Caki2 (cell line): ENCODE results near the gene PSRC1. TPM values are rescaled to one million over a fixed set of nuclear protein-coding genes. Genes with fewer than 3 reads are reported as not detected.
"Not testable (repeated sequence)": the region's sequence is repeated elsewhere in the genome, so short reads cannot be mapped to it uniquely, and the experiment has no call there.

Experiments used
- DNase-seq: peaks from one replicate; pipeline ENCODE4 v3.0.0-alpha.2; 2015; ENCODE audit warnings: low read depth
- in situ Hi-C: cut with HindIII; loops from 2 replicates; pipeline ENCODE4 v1.10.0; 2016; ENCODE audit warnings: low sequenced_read_pairs, low pct_unique_long_range_greater_than_20kb, mixed read lengths
- total RNA-seq: library from RNA; depleted of rRNA; stranded (reverse); fragments of >200 nt; shearing (Covaris generic); gene quantifications from 2 replicates; pipeline ENCODE4 v1.2.3, GENCODE V29; 2014; ENCODE audit warnings: low replicate concordance

The PSRC1 gene
- total RNA-seq, 1 experiment from 2014 or later, result 27.6 TPM

DNA sequence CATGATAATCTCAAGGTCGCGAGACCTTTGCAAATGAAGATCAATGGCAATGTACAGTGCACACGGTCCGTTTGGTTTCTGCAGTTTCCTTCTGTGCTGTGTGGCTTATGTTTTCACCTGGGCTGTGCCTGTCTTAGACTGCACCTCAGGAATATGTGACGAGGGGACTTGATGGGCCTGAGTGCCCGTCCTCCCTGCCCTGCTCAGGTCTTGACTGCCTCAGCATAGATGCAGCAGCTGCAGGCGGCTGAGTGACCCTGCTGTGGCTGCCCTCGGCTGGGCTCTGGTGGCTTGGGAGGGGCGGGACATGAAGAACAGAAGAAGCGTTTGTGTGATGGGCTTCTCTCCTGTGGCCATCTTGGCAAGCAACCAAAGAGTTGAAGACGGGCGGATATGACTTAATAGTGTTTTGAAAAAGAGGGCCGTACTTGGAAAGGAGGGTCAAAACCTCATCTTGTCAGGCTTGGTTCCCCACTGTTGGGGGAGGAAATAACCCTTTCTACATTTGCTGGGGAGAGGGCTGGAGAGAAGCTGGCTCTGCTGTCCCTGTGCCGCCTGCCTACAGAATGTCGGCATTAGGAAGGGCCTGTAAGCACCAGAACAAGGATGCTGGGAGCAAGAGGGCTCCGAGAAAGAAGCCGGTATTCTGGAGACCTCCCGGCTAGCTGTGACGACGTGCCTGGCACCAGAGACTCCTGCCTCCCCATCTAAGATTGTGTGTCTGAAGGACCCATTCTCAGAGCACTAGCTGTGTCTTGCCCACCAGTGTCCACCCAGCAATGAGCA is 16.8 kb upstream of the PSRC1 start:
- no peak for DNase-seq
- in situ Hi-C loops, result no loop called here

DNA sequence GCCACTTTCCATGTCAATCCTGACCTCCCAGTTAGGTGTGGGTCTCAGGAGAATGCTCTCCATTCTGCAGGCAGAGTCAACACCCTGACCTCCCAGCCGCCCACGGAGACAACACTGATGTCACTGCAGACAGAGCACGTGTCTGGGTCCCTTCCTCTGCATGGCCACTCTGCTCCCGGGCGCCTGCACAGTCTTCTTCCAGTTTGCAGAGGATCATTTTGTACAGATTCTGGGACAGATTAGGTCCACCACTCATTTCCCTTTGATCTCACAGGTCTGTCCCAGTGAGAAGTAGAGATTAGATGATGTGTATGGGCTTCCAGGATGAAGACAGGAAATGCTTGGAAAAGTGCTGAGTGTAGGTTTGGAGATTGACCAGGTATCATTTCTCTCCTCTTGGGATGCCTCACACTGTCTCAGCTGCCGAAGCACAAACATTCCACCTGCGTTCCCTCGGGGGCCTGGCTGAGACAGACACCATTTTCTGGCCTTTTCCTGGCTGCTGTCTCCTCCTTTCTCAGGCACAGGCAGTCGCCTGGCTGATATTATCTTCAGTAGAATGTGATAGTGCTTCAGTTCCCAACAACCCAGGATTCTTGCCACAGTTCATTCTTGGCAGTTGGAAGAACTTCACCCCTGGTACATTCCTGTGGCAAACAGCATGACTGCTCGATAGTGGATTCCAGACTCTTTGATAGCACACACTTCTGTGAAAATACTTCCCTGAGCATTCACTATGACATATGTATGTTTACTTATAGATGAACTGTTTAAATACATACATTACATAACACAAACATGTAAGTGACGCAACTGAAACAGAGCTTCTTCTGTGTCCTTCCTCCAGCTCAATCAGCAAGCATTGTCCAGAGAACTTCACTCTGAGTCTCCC is 16.0 kb upstream of the PSRC1 start:
- DNase-seq, result no peak
- in situ Hi-C loops, result no loop called here

DNA sequence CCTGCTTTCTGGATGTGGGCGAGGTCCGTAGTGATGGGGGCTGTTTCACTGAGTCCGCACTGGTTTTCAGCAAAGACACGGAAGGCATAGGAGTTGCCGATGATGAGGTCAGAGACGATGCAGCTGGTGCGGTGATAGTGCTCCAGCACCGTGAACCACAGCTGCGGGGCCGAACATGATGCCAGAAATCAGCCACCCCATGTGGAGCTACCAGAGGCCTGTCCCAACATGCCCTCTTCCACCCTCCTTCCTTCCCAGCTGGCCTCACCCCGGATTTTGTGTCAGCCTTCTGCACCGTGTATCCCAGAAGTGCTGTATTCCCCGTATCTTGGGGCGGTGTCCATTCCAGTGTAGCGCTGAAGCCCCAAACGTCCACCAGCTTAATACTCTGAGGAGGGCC is 13.8 kb upstream of the PSRC1 start:
- DNase-seq, result no peak
- in situ Hi-C loops, result no loop called here

DNA sequence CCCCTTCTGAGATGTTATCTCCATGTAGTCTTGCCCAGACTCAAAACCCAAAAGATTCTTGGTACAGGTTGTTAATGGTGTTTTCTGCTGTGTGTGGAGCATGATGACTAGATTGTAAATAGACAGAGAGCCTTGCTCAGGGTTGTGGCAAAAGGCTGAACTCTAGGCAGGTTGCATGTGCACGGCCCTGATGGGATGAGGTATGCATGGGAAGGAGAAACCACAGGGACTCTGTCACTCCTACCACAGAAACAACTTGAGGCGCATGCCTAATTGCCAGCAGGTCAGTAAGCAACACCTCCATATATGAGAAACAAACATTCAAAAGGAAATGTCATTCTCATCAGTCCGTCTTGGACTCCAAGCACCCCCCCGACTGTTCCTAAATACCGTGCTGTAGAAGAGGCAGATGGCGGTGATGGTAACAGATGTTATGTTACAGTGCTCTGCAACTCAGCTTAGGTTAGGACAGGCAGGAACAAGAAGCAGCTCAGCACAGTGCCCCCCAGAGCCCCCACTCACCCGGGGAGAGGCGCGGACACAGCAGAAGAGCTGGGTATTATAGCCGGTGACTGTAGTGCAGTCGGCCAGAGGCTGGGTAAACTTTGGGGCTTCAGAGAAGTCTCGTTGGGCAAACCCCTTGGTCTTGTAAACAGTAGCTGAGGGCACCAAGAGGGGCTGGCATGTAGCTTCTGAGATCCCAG is 12.9 kb upstream of the PSRC1 start:
- in situ Hi-C loops, result no loop called here

GRCh38 chr1:109294481-109294880 is 11.5 kb upstream of the PSRC1 start:
- in situ Hi-C loops, result no loop called here
- no peak for DNase-seq

More for the DNA sequence above, 12.9 kb upstream of the PSRC1 start:
- DNase-seq, result no peak

DNA sequence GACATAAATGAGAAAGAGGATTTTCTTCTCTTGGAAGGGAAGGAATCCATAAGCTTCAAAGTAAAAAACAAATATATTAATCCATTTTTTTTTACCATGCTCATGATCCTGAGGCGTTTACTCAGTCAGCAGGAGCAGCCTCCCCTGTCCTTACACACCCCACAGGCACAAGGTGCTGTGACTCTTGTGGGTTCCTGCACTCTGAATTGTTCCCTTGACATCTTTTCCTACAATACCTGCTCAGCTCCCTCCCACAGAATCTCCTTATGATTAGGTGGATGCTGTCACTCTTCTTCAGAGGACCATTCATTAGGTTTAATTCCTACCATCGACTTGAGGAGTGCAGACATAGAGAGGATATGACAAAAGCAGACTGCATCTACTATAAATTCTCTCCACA is 10.1 kb upstream of the PSRC1 start:
- in situ Hi-C loops, result no loop called here
- DNase-seq, result no peak

GRCh38 chr1:109292364-109292763 is 9.4 kb upstream of the PSRC1 start:
- in situ Hi-C loops, result no loop called here

GRCh38 chr1:109290998-109291397 is 8.1 kb upstream of the PSRC1 start:
- in situ Hi-C loops, result no loop called here
- DNase-seq, result no peak

More at GRCh38 chr1:109292364-109292763, 9.4 kb upstream of the PSRC1 start:
- DNase-seq, result no peak

DNA sequence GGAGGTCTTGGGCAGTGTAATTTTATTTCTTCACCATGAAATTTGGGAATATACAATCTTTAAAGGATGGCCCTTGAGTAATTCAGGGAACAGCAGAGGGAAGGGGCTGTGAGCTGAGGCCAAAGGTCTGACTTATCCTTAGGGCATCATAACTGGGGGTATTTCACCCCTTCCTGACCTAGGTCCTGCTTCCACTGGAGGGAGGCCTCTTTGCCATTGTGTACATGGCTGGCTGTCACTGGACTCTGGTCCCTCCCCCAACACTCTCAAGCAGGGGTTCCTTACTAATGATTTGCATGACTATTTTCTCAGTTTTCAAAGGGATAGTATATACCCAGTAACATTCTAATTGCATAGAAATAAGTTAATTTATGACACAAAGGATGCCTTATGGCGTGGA is 7.2 kb upstream of the PSRC1 start:
- in situ Hi-C loops, result no loop called here
- DNase-seq, result no peak

DNA sequence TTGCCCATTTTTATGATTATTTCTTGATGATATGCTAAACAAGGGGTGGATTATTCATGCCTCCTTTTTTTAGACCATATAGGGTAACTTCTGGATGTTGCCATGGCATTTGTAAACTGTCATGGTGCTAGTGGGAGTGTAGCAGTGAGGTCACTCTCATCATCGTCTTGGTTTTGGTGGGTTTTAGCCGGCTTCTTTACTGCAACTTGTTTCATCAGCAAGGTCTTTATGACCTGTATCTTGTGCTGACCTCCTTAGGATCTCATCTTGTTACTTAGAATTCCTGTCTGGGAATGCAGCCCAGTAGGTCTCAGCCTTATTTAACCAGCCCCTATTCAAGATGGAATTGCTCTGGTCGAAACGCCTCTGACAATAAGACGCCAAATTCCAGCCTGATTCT is 3.8 kb upstream of the PSRC1 start:
- DNase-seq, in situ Hi-C loops: not testable (repeated sequence)

- in situ Hi-C loops, result no loop called here
- no peak for DNase-seq
Observed at GRCh38 chr1:109283748-109284600, 1.0 kb upstream of the PSRC1 start.

DNA sequence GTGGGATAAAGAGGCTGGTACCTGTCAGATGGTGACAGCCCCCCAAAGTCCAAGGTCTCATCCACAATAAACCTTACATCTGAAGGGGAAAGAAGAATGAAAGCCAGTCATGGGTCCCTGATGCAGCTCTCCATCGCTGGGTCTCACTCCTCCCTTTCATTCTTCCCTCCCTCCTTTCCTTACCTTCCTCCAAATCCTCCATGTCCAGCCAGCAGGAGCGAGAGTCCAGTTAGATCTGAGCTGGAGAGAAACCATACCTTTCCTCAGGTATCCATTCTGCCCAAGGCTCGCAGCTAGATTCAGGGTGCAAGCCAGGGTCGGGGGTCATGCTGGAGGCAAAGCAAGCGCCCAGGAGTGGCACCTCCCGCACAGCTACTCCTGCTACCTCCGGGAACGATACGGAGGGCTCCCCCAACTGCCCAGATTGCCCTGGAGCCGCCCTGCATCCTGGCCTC is 421 bp downstream of the PSRC1 start:
- in situ Hi-C loops, result no loop called here
- no peak for DNase-seq

DNA sequence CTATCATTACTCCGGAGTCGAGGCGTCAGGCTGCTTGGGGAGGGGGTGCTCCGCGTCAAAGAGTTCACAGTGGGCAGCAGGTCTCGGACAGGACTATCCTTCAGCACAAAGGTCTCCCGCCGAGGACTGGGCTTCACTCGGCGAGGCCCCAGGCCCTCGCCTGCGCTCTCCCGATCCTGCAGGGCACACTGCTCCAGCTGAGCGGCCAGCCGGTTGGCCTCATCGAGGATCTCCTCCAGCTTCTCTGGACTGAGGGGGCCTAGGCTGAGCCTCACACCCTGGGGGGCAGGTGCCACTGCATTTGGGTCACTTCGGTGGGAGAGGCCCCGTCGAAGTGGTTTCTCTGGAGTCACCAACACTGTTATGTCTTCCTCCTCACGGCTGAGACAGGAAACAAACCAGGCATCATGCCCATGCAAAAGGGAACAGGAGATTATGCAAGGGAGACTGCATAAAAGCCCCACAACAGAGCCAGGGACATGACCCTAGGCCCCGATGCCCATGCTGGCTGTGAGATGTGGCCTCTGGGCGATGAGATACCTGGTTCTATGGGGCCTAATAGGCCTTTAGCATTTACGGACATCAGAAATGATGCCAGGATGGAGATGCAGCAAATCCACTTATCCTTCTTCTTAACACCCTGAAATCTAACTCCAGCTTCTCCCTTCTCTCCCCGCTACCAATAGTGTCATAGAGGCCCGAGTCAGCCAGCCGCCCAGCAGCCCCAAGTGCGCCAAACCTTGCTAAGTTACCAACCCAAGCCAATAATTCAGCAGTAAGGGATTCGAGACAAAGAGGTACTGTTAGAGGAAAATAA is 1.1 kb downstream of the PSRC1 start:
- in situ Hi-C loops, result no loop called here
- no peak for DNase-seq

DNA sequence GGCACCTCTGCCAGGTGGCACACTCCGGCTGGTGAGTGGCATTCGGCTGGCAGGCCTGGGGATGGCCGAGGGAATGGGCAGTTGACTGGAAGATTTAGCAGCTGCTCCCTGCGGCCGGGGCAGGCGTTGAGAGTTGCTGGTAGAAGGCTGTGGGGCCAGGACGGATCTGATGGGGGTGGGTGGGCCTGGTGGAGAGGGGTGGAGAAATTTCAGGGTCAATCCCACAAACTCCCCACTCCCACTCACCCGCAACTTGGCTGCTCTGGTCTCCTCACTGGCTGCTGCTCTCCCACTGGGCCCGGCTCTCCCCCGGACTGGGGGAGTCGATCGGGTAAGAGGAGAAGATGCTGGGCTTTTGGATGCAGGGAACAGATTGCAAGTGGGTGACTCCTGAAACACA is 2.1 kb downstream of the PSRC1 start:
- in situ Hi-C loops, result no loop called here
- no peak for DNase-seq

DNA sequence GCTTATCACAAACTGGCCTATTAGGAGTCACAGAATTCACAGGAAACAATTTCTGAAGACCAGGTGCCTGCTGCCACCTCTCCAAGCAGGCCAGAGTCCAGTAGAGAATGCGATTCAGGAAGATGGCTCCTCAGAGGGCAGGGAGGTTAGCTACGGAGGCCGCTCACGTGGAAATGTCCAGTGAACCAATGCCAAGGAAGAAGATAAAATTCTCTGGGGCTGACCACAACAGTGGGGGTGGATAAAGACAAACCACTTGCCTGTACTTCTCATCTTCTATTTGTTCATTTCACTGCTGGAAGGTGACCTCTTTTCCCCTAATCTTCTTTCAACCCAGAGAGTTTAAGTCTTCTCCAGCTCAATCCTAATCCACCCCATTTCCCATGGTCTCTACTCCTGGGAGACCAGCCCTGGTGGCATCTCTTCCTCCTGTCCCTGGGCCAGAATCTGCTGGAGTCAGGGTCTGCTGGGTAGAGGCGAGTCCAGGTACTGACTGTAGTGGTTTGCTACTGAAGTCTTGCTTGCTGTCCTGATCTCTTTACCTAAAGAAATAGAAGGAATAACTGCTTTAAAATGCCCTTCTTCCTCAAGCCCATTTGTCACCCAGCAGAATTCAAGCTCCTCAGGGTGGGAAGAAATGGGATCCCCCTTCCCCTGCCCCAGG is 3.2 kb downstream of the PSRC1 start:
- in situ Hi-C loops, result no loop called here
- no peak for DNase-seq

GRCh38 chr1:109277434-109278204 is 5.3 kb downstream of the PSRC1 start:
- in situ Hi-C loops, result no loop called here
- peak; percentile 59 for DNase-seq
